ENCODE data around the gene SSBP4. TPM values are rescaled to one million over a fixed set of nuclear protein-coding genes. Genes with fewer than 3 reads are reported as not detected.

The SSBP4 gene
- total RNA-seq, 1 donor from 2014 or later: 69.3 TPM

DNA sequence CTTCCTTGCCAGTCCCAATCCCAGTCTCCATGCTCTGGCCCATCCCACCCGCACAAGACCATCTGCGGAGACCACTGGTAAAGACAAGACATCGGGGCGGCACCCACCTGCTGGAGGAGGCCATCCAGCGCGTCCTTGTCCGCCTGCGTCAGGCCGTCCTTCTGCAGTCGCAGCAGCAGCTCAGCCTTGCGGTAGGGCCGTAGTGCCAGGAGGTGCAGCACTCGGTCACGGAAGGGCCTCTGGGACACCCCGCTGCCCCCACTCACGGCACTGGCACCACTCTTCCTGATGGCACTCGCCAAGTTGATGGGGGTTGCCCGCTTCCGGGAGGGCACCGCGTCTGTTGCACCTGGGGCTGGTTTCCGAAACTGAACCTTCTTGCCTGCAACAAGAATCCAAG lies 42.3 kb downstream of the SSBP4 start:
- FAIRE-seq (no peak), DNase-seq (ENCODE audit: low spot score in 2 of 2) (no peak)

DNA sequence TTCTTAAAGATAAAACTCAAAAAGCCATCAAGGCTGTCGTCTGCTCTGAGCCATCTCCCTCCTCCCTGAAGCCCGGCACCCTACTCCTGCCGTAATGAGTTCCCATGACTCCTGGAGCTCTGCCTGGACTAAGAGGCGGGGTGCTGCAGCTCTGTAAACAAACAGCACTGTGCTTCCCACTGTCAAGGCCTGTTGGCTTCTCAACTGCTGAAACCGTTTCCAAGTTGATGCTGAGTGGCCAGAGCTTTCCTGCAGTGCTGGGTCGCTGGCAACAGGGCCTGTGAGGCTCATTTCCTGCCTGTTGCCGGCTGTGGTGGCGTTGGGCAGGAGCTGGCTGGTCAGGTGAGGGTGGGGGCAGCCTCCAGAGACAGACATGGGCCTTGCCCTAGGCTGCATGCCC lies 45.4 kb downstream of the SSBP4 start:
- FAIRE-seq (no peak), DNase-seq (ENCODE audit: low spot score in 2 of 2) (peak; percentile 77)

DNA sequence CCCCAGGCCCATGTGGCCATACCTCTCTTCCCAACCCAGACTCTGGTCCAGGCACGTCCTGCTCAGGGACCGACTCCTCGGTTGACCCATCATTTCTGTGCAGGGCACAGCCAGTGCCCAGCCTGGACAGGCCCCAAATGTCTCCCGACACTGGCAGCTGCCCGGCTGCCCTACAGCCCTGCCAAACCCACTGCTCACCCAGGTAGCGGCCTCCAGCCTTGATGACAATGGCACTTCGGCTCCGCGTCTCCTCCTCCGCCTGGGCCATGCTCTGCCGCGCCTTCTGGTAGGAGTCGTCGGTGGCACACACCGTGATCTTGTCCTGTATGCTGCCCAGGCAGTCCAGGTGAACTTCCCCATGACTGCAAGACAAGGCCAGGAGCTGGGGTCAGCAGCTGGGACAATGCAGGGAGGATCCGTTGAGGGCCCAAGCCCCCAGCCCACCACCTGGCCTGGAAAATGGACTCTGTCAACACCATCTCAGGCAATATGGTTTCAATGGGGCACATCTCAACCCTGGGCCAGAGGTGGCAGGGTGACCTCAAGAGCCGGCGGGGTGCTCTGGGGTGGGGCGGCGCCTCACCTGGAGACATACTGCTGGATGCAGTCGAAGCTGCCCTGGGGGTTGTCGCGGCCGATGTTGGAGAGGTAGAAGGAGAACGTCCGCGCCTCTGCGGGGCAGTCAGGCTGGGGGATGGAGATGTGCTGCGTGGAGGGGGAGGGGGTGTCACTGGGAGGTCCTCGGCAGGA lies 46.2 kb downstream of the SSBP4 start:
- FAIRE-seq (no peak), DNase-seq (ENCODE audit: low spot score in 2 of 2) (no peak)

DNA sequence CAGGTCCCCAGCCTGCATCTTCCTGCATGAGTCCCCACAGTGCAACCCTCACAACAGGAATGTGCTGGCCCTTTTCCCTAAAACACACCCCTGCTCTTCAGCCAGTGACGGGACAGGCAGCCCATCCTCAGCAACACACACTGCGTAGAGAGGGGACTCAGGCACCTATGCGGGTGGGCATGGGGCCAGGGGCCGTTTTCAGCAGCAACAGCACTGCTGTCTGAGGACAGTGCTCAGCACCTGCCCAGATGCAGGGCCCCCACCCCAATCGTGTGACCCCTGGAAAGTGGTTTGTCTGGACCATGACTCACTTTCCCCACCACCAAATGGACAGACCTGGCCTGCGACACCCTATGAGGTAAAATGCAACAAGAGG lies 46.8 kb downstream of the SSBP4 start:
- DNase-seq (ENCODE audit: low spot score in 2 of 2) (no peak), FAIRE-seq (no peak)

DNA sequence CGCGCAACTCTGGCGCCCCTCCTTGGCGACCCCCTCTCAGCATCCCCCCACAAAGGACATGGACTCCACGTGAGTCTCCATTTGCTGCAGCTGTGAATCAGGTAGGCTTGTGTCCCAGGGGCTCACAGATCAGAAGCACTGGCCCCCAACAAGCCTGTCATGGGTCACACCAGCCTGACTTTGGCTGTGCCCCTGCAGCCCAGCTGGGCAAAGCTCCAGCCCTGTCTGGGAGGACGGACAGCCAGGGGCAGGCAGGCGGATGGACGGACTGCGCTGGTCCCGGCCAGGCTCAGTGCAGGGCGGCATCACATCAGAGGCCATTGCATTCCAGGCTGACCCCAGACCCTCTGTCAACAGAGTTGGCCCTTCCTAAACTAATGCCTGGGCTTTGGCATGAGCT lies 47.2 kb downstream of the SSBP4 start:
- DNase-seq (ENCODE audit: low spot score in 2 of 2) (no peak), FAIRE-seq (no peak)

DNA sequence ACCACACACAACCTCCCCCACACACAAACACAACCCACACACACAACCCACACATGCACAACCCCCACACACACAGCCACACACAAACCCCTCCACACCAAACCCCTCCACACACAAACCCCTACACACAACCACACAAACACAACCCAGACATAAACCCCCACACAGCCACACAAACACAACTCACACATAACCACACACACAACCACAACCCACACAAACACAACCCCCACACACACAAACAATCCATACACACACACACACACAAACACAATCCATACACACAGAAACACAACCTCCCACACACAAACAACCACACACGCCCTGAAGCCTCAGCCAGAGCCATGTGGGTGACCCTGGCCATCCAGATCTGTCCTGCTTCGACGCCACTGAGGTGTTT lies 48.8 kb downstream of the SSBP4 start:
- no peak for FAIRE-seq
- DNase-seq (ENCODE audit: low spot score in 2 of 2): no peak

DNA sequence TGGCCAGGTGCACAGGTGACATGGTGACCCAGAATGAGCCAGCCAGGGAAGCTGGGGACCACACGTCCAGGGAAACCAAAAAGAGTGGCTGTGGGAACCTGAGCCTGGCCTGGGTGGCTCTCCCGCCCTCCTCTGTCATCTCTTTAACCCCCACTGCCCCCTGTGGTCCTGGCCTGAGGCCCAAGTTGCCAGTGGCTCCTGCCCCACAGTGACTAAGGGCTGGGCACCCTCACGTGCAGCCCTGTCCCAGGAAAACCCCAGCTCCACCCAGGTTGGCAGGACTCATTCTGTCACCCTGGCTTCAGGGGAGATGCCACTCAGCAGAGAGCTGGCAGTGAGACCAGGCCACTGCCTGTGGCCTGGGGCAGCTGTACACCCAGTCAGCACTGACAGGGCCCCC lies 49.3 kb downstream of the SSBP4 start:
- FAIRE-seq (no peak), DNase-seq (ENCODE audit: low spot score in 2 of 2) (no peak)

DNA sequence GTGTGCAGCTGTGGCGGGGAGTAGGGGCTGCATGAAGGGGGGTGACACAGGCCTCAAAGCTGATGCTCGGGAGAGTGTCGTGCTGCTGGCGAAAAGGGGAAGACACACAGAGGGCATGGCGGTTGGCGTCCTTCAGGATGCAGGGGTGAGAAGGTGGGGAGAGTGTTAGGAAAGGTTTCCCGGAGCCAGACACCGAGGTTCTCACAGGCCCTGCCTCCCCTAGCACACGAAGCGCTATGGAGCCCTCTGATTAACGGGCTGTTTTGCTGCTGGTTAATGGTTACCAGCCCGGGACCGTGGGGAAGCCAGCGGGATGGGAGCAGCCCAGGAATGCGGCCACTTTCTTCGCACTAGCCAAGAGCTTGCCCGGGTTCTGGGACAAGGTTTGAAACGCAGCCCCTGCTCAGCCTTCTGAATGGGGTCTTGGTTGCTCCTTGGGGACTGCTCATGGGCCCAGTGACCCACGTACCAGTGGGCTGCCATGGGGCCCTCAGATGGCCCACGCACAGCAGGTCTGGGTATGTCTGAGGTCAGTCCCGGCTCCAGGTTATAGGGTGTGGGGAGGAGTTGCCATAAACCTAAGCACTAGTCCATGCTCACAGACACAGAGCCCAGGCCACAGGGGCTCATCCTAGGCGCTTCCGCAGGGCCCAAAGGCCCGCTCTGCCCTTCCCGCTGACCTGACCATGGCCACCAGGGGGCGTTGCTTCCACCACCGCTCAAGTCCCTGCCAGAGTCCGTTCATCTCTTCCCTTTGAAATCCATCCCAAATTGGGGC lies 50.1 kb downstream of the SSBP4 start:
- DNase-seq (ENCODE audit: low spot score in 2 of 2) (peak in 1 of 2 donors; percentile 68), FAIRE-seq (no peak)

DNA sequence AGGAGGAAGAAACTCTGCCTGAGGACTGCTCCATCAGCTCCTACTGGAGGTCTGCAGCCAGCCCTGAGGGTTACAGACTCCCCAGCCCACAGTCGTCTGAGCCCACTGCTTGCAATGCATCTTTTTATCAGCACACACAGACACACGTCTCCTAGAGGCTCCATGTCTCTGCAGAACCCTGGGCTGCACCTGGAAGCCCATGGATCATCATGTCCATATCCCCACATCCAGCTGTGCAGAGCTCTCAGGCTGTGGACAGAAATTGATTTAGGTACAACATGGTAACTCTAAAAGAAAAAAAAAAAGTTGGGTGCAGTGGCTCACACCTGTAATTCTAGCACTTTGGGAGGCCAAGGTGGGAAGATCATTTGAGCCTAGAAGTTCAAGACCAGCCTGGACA lies 51.6 kb downstream of the SSBP4 start:
- DNase-seq (ENCODE audit: low spot score in 2 of 2) (no peak), FAIRE-seq (no peak)

DNA sequence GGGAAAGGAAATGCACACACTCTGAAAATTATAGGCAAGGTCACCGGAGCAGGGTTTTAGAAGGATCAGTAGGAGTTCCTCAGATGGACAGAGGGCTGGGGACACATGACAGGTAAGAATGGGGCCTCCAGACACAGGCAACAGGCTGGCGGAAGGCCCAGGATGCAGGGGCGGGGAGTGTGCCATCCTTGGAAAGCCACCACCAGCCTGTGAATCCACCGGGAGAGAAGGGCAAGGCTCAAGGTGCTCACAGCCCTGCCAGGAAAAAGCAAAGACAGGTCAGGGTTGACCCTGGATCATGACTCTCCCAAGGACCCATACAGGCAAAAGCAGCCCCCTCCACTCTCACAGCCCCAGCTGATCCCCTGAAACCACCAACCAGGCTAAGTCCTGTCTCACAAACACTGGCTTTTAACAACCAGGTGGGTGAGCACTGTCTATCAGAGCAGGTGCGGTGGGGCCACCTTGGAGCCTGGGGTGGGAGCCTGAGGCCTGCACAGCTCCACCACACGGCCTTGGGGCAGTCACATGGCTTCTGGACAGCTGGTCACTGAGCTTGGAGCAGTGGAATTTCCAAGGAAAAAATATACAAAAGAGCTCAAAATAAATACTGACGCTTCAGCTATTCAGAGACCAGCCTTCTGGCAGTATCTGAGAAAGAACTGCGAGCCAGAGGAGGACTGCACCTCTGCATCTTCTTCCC lies 54.0 kb downstream of the SSBP4 start:
- no peak for FAIRE-seq
- peak in 1 of 2 donors; percentile 49 for DNase-seq (ENCODE audit: low spot score in 2 of 2)

DNA sequence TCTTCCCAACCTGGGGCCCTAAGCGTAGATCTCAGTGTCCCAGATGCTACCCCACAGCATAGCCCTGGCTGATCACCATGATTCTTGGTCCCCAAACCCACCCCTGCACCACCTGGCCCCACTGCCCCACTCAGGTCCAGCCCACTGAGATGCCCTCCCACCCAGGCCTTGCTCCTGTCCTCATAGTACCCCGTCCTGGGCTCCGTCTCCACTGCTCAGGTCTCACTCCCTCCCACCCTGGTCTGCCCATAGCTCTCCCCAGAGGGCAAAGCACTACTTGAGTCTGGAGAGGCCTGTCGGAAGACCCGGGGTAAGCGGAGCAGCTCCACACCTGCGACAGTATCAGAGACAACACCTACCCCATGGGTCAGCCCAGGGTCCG lies 54.5 kb downstream of the SSBP4 start:
- FAIRE-seq (no peak), DNase-seq (ENCODE audit: low spot score in 2 of 2) (no peak)

DNA sequence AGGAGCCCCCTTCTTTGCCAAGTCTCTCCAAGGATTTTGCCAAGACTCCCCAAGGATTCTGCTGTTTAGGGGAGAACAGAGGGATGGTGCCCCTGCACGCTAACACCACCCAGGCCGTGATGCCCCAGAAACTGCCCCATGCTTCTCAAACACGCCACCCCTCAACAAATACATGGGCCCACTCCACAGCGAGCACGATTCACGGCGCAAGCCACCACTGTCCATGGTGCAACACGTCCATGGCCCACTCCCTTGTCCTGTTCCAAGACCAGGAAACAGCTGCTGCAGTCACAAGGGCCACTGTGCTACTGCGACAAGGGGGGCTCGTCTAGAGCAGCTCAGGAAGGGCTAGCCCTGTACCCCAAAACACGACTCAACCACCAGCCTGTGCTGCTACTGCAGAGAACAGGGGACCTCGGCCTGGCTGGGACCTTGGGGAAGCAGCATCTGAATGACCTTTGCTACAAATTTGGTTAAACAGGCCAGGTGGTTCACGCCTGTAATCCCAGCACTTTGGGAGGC lies 55.2 kb downstream of the SSBP4 start:
- no peak for DNase-seq (ENCODE audit: low spot score in 2 of 2)
- no peak for FAIRE-seq

DNA sequence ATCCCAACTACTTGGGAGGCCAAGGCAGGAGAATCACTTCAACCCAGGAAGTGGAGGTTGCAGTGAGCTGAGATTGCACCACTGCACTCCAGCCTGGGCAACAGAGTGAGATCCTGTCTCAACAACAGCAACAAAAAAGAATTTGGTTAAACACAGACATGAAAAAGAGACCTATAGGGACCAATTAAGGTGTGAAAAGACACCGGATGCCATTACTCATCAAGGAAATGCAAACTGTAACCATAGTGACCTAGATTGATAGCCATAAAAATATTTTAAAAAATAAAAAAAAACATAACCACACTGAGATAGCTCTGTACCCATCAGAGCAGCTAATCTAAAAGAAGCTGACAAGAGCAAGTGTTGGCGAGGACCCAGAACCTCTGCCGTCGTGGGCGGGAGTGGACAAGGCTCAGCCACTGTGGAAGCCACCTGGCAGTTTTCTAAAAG lies 55.8 kb downstream of the SSBP4 start:
- DNase-seq (ENCODE audit: low spot score in 2 of 2): no peak
- FAIRE-seq: no peak

DNA sequence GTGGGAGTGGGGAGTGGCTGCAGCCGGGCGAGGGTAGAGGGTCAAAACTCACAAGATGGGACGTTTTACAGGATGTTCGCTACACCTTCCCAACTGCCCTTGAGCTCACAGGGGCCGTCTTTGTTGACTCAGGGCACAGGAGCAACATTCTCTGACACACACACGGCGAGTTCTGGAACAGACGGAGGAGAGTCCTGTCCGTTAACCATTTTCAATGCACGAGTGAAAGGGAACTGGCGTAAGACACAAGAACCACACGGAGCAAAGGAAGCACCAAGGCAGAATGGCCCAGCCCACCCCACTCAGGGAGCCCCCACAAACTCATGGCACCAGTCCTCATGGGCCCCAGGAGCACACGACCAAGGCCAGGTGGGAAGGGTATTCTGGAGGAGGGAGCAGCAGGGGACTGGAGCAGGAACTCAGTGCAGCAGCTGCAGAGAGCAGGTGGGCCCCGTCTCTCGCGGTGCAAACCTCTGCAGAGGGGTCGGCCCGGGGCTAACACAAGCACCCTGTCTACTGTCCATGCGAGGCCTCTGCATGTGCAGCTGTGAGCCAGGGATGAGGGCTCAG lies 56.6 kb downstream of the SSBP4 start:
- FAIRE-seq (no peak), DNase-seq (ENCODE audit: low spot score in 2 of 2) (no peak)

DNA sequence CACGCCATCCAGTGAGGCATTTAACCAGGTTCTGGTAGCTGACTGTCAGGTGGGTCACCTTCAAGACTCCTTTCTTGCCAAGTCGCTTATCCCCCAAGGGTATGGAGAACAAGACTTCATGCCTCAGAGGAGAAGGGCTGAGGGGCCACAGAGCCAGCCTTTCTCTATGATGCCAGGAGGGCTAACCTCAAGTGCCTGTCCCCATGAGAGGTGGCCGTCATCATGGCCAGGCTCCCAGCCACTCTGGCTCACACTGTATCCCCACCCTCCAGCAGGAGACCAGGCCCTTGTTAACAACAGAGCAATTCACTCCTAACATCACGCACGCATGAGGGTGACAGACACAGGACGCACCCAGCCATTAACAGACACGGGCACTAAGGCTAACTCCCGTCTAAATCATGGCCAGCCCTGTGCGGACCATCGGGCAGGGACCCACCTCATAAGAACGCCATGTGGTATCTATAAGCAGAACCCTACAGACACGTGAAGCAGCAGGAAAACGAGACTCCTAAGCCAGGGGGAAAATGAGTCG lies 57.4 kb downstream of the SSBP4 start:
- no peak for DNase-seq (ENCODE audit: low spot score in 2 of 2)
- FAIRE-seq: no peak

DNA sequence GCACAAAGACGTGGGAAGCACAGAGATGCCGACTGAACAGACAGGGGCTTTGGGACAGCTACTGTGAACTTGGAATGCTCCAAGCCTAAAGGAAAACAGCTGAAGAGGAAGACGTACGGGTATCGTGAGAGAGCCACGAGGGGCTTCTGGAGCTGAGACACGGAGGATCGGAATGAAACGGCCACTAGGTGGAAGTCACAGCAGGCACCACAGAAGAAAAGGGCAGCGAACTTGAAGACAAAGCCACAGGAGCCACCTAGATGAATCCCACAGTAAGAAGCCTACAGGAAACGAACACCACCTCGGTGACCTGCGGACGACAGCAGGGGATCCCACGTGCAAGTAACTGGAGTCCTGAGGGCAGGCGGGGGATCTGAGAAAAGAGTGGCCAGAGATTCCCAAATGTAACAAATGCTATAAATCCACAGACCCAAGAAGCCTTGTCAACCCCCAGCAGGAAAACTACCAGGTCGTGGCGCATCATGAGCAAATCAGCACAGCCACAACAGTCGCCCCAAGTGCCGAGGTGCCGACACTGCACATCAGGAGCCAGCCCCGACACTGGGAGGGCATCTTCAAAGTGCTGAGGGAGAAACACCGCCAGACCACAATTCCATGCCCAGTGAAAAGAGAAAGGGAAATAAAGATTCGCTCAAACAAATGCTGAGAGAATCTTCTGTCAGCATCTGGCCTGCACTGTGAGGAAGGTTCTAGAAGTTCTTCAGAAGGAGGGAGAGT lies 58.0 kb downstream of the SSBP4 start:
- DNase-seq (ENCODE audit: low spot score in 2 of 2) (no peak), FAIRE-seq (no peak)

DNA sequence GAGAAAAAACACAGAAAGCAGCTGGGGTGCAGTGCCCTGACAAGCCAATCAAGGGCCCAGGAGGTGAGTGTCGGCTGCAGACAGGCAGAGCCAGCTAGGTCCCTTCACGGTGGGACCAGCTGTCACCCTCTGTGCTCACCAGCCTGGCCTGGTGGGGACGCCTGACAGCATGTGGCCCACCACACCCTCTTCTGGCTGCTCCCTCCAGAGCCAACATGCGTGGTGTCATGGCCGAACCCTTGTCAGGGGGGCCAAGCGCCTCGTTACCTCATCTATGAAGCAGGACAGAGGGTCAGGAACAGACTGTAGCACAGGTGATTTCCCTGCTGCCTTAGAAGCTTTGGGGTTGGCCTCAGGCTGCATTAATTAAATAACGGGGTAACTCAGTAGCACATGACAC lies 58.8 kb downstream of the SSBP4 start:
- FAIRE-seq (no peak), DNase-seq (ENCODE audit: low spot score in 2 of 2) (no peak)

DNA sequence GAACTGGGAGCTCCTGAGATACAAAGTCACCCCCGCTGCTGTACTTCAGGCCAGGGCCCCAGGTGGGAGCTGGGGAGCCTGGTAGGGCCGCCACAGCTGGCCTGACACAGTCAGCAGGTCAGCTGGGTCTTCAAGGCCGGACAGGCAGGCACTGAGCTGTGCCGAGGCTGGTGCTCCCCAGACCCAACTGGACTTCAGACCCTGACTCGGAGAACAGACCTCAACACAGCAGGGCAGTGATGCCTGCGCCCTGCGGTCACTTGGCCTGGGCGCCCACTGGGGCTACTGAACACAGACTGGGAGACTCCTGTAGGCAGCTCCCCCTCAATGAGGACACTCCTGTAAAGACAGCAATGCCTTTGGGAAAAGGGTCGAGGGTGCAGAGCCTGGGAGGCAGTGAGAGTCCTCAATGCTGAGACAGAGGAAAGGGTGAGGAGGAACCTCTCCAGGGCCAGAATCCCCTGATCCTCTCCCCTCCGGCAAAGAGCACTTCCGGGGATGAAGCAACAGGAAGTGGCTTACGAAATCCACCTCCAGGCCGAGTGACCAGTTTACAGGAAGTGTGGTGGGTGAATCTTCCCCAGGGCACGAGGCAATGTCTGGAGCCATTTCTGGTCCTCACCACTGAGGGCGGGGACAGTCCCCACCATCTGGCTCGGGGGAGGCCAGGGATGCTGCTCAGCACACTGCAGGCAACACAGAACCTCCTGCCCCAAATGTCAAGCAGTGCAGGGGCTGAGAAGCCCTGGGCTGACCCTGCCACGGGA lies 59.5 kb downstream of the SSBP4 start:
- DNase-seq (ENCODE audit: low spot score in 2 of 2): peak in 1 of 2 donors; percentile 55
- no peak for FAIRE-seq

DNA sequence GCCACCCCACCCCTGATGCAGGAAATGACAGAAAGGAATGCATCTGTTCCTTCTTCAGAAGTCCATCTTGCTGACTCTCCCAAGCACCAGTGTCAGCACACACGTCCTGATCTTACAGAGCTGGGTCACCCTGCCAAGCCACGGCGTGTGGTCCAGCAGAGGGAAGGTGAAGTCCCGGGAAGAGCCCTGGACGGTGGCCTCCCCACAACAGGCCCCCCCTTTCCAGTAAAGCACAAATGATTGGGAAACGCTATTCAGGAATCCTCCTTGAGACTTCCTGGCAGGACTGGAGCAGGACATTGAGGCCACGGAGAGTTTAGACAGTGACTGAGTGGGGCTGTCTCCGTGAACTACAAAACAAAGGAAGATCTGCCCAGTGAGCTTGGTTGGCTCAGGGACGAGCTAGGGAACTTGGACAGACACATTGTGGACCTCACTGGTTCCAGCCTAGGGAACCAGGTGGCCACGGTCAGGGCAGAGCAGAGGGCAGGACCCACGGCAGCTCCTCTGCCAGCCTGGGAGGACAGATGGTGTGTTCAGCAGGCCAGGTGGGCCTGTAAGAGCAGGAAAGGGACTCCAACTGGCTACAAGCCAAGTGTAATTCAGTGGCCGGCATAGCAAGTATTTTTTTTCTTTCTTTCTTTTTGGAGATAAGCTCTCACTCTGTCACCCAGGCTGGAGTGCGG lies 61.0 kb downstream of the SSBP4 start:
- no peak for DNase-seq (ENCODE audit: low spot score in 2 of 2)
- FAIRE-seq: no peak
